SK-N-SH treated with all-trans-retinoic acid at 6 μM for 48 hours (cell line): Measurements from ENCODE around the gene LRGUK.

Experiments used
- ATAC-seq: fragments of 200-7000 bp; cut with Tn5 transposase; 3 replicates; pipeline ENCODE4 v1.9.1; 2020; ENCODE audit warnings: mild to moderate bottlenecking, moderate library complexity
- ARNTL ChIP-seq: fragments of 450-650 bp; formaldehyde crosslinking; IDR thresholded peaks from 2 replicates; pipeline ENCODE4 v1.5.0; 2020; ENCODE audit warnings: low read depth, mild to moderate bottlenecking, moderate library complexity, borderline replicate concordance
- BACH2 ChIP-seq: fragments of 250-450 bp; sonication (Bioruptor Pico); IDR thresholded peaks from 2 replicates; pipeline ENCODE4 v1.9.0; 2021; ENCODE audit warnings: mild to moderate bottlenecking, borderline replicate concordance
- GLIS3 ChIP-seq: fragments of 250-450 bp; sonication (Bioruptor Pico); IDR thresholded peaks from 2 replicates; pipeline ENCODE4 v1.5.0; 2020; ENCODE audit warnings: mild to moderate bottlenecking, moderate library complexity
- ISL1 ChIP-seq: fragments of 250-450 bp; sonication (Bioruptor Pico); IDR thresholded peaks from 2 replicates; pipeline ENCODE4 v2.1.2; 2022; ENCODE audit warnings: mild to moderate bottlenecking, moderate library complexity
- RARB ChIP-seq: fragments of 250-450 bp; sonication (Bioruptor Pico); IDR thresholded peaks from 2 replicates; pipeline ENCODE4 v1.8.0; 2021; ENCODE audit warnings: mild to moderate bottlenecking, moderate library complexity
- ZC3H10 ChIP-seq: fragments of 250-450 bp; sonication (Bioruptor Pico); IDR thresholded peaks from 2 replicates; pipeline ENCODE4 v1.5.1; 2021; ENCODE audit warnings: mild to moderate bottlenecking, moderate library complexity
- ZFP3 ChIP-seq: fragments of 250-450 bp; sonication (Bioruptor Pico); IDR thresholded peaks from 2 replicates; pipeline ENCODE4 v1.5.0; 2020; ENCODE audit warnings: mild to moderate bottlenecking, moderate library complexity
- ZFP30 ChIP-seq: fragments of 450-650 bp; formaldehyde crosslinking; IDR thresholded peaks from 2 replicates; pipeline ENCODE4 v1.5.0; 2022; ENCODE audit warnings: mild to moderate bottlenecking, moderate library complexity
- ZNF70 ChIP-seq: fragments of 450-650 bp; formaldehyde crosslinking; IDR thresholded peaks from 2 replicates; pipeline ENCODE4 v1.5.0; 2020; ENCODE audit warnings: mild to moderate bottlenecking, moderate library complexity
- ZNF8 ChIP-seq: fragments of 450-650 bp; formaldehyde crosslinking; IDR thresholded peaks from 2 replicates; pipeline ENCODE4 v1.5.0; 2020; ENCODE audit warnings: mild to moderate bottlenecking, moderate library complexity
- TF ChIP-seq, protein P1 (sequence below): fragments of 250-450 bp; sonication (Bioruptor Pico); IDR thresholded peaks from 2 replicates; pipeline ENCODE4 v1.5.0; 2020; ENCODE audit warnings: mild to moderate bottlenecking, moderate library complexity
- TF ChIP-seq, protein P2 (sequence below): fragments of 250-450 bp; sonication (Bioruptor Pico); IDR thresholded peaks from 2 replicates; pipeline ENCODE4 v1.8.0; 2020; ENCODE audit warnings: mild to moderate bottlenecking, moderate library complexity, borderline replicate concordance
- TF ChIP-seq, protein P3 (sequence below): fragments of 250-450 bp; sonication (Bioruptor Pico); IDR thresholded peaks from 2 replicates; pipeline ENCODE4 v1.5.1; 2021; ENCODE audit warnings: mild to moderate bottlenecking, moderate library complexity

Gene LRGUK

GRCh38 chr7:134155206-134155605 lies 28.1 kb downstream of the LRGUK start:
- TF ChIP-seq, protein P1, sequence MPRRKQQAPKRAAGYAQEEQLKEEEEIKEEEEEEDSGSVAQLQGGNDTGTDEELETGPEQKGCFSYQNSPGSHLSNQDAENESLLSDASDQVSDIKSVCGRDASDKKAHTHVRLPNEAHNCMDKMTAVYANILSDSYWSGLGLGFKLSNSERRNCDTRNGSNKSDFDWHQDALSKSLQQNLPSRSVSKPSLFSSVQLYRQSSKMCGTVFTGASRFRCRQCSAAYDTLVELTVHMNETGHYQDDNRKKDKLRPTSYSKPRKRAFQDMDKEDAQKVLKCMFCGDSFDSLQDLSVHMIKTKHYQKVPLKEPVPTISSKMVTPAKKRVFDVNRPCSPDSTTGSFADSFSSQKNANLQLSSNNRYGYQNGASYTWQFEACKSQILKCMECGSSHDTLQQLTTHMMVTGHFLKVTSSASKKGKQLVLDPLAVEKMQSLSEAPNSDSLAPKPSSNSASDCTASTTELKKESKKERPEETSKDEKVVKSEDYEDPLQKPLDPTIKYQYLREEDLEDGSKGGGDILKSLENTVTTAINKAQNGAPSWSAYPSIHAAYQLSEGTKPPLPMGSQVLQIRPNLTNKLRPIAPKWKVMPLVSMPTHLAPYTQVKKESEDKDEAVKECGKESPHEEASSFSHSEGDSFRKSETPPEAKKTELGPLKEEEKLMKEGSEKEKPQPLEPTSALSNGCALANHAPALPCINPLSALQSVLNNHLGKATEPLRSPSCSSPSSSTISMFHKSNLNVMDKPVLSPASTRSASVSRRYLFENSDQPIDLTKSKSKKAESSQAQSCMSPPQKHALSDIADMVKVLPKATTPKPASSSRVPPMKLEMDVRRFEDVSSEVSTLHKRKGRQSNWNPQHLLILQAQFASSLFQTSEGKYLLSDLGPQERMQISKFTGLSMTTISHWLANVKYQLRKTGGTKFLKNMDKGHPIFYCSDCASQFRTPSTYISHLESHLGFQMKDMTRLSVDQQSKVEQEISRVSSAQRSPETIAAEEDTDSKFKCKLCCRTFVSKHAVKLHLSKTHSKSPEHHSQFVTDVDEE (CRISPR knock-in tag): no peak
- TF ChIP-seq ZNF70 (CRISPR knock-in tag): no peak
- TF ChIP-seq ZFP3: no peak
- no peak for TF ChIP-seq ARNTL (CRISPR knock-in tag)
- TF ChIP-seq, protein P2, sequence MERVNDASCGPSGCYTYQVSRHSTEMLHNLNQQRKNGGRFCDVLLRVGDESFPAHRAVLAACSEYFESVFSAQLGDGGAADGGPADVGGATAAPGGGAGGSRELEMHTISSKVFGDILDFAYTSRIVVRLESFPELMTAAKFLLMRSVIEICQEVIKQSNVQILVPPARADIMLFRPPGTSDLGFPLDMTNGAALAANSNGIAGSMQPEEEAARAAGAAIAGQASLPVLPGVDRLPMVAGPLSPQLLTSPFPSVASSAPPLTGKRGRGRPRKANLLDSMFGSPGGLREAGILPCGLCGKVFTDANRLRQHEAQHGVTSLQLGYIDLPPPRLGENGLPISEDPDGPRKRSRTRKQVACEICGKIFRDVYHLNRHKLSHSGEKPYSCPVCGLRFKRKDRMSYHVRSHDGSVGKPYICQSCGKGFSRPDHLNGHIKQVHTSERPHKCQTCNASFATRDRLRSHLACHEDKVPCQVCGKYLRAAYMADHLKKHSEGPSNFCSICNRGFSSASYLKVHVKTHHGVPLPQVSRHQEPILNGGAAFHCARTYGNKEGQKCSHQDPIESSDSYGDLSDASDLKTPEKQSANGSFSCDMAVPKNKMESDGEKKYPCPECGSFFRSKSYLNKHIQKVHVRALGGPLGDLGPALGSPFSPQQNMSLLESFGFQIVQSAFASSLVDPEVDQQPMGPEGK (CRISPR knock-in tag): no peak
- no peak for TF ChIP-seq ZC3H10 (CRISPR knock-in tag)
- TF ChIP-seq ZNF8: no peak
- no peak for TF ChIP-seq RARB (CRISPR knock-in tag)
- no peak for ATAC-seq

GRCh38 chr7:134155871-134156270 lies 28.7 kb downstream of the LRGUK start:
- no peak for ATAC-seq
- TF ChIP-seq ZFP30 (CRISPR knock-in tag) (no peak), ZNF70 (CRISPR knock-in tag) (no peak), ISL1 (CRISPR knock-in tag) (no peak), GLIS3 (CRISPR knock-in tag) (no peak), BACH2 (CRISPR knock-in tag) (no peak)
- TF ChIP-seq, protein P3, sequence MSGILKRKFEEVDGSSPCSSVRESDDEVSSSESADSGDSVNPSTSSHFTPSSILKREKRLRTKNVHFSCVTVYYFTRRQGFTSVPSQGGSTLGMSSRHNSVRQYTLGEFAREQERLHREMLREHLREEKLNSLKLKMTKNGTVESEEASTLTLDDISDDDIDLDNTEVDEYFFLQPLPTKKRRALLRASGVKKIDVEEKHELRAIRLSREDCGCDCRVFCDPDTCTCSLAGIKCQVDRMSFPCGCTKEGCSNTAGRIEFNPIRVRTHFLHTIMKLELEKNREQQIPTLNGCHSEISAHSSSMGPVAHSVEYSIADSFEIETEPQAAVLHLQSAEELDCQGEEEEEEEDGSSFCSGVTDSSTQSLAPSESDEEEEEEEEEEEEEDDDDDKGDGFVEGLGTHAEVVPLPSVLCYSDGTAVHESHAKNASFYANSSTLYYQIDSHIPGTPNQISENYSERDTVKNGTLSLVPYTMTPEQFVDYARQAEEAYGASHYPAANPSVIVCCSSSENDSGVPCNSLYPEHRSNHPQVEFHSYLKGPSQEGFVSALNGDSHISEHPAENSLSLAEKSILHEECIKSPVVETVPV (CRISPR knock-in tag): no peak
- TF ChIP-seq, protein P1 (CRISPR knock-in tag): no peak
- TF ChIP-seq, protein P2 (CRISPR knock-in tag): no peak

DNA sequence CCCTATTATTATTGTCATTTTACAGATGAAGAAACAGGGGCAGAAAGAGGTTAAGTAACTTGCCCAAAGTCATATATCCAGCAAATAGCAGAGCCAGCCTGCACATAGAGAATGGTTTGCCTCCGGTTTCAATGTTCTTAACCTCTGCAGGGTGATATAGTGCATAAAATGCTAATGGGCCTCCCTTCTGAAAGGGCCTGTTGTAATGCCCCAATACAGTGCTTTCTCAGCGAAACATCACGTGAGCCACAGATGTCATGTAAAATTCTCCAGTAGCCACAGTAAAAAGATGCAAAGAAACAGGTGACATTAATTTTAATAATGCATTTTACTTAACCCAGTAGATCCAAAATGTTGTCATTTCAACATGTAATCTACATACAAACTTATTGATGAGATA lies 38.1 kb downstream of the LRGUK start:
- no peak for ATAC-seq
- TF ChIP-seq, protein P1 (CRISPR knock-in tag): no peak
- no peak for TF ChIP-seq ISL1 (CRISPR knock-in tag)
- TF ChIP-seq, all 23 proteins: peak for 0
